H9 (cell line): ENCODE results near the gene SLBP. TPM values are rescaled to one million over a fixed set of nuclear protein-coding genes. Genes with fewer than 3 reads are reported as not detected.

Source experiments
- DNase-seq: peaks from one replicate; pipeline ENCODE4 v3.0.0-alpha.2; 2017
- H2AFZ ChIP-seq: one replicate; pipeline ENCODE4 v1.6.1; 2013; ENCODE audit warnings: mild to moderate bottlenecking, low read length, control low read depth, moderate library complexity
- H2AK5ac ChIP-seq: 2 replicates; pipeline ENCODE4 v1.6.1; 2013; ENCODE audit warnings: low read length, control low read depth, mixed read lengths; ENCODE audit not compliant: insufficient read length
- H2BK120ac ChIP-seq: one replicate; pipeline ENCODE4 v1.6.1; 2013; ENCODE audit warnings: low read depth, mild to moderate bottlenecking, low read length, control low read depth, inconsistent platforms; ENCODE audit not compliant: poor library complexity, severe bottlenecking
- H2BK12ac ChIP-seq: 2 replicates; pipeline ENCODE4 v1.6.1; 2013; ENCODE audit warnings: low read length, control low read depth, mixed read lengths, low read depth; ENCODE audit not compliant: insufficient read length
- H2BK15ac ChIP-seq: 2 replicates; pipeline ENCODE4 v1.6.1; 2013; ENCODE audit warnings: low read depth, low read length, control low read depth
- H2BK20ac ChIP-seq: one replicate; pipeline ENCODE4 v1.6.1; 2013; ENCODE audit warnings: low read depth, mild to moderate bottlenecking, low read length, control low read depth, inconsistent platforms; ENCODE audit not compliant: poor library complexity, severe bottlenecking
- H2BK5ac ChIP-seq: 2 replicates; pipeline ENCODE4 v1.6.1; 2013; ENCODE audit warnings: low read length, control low read depth, mixed read lengths; ENCODE audit not compliant: insufficient read length
- H3K14ac ChIP-seq: 2 replicates; pipeline ENCODE4 v1.6.1; 2013; ENCODE audit warnings: low read length, control low read depth; ENCODE audit not compliant: insufficient read depth
- H3K18ac ChIP-seq: 2 replicates; pipeline ENCODE4 v1.6.1; 2013; ENCODE audit warnings: low read depth, mild to moderate bottlenecking, mixed read lengths, low read length, control low read depth; ENCODE audit not compliant: insufficient read length
- H3K23ac ChIP-seq: 2 replicates; pipeline ENCODE4 v1.6.1; 2013; ENCODE audit warnings: low read length, control low read depth, mixed read lengths, low read depth; ENCODE audit not compliant: insufficient read length
- H3K23me2 ChIP-seq: 2 replicates; pipeline ENCODE4 v1.6.1; 2013; ENCODE audit warnings: low read depth, mild to moderate bottlenecking, mixed read lengths, low read length, control low read depth; ENCODE audit not compliant: insufficient read length, poor library complexity, severe bottlenecking
- H3K27ac ChIP-seq: 2 replicates; pipeline ENCODE4 v1.5.1; 2013; ENCODE audit warnings: low read length, control low read depth, mixed read lengths, low read depth; ENCODE audit not compliant: insufficient read length
- H3K27me3 ChIP-seq: 2 replicates; pipeline ENCODE4 v1.6.1; 2013; ENCODE audit warnings: low read length, control low read depth, inconsistent platforms; ENCODE audit not compliant: insufficient read depth
- H3K4ac ChIP-seq: 2 replicates; pipeline ENCODE4 v1.6.1; 2013; ENCODE audit warnings: low read depth, mild to moderate bottlenecking, control low read depth, inconsistent platforms, low read length, moderate library complexity
- H3K4me1 ChIP-seq: 2 replicates; pipeline ENCODE4 v1.6.1; 2013; ENCODE audit warnings: low read length, control low read depth, inconsistent platforms; ENCODE audit not compliant: insufficient read depth
- H3K4me2 ChIP-seq: 2 replicates; pipeline ENCODE4 v1.6.1; 2013; ENCODE audit warnings: low read length, control low read depth, mixed read lengths; ENCODE audit not compliant: insufficient read length, insufficient read depth
- H3K56ac ChIP-seq: 2 replicates; pipeline ENCODE4 v1.6.1; 2013; ENCODE audit warnings: low read depth, mild to moderate bottlenecking, mixed read lengths, low read length, control low read depth; ENCODE audit not compliant: insufficient read length
- H3K79me1 ChIP-seq: 2 replicates; pipeline ENCODE4 v1.6.1; 2013; ENCODE audit warnings: low read depth, mild to moderate bottlenecking, moderate library complexity, low read length, control low read depth, inconsistent platforms; ENCODE audit not compliant: insufficient read depth, poor library complexity, severe bottlenecking
- H3K79me2 ChIP-seq: 2 replicates; pipeline ENCODE4 v1.6.1; 2013; ENCODE audit warnings: low read length, control low read depth, inconsistent platforms; ENCODE audit not compliant: insufficient read depth
- H3K9ac ChIP-seq: 2 replicates; pipeline ENCODE4 v1.6.1; 2013; ENCODE audit warnings: low read length, control low read depth, mixed read lengths; ENCODE audit not compliant: insufficient read length; ENCODE audit errors: extremely low read depth
- H3K9me3 ChIP-seq: one replicate; pipeline ENCODE4 v1.6.1; 2013; ENCODE audit warnings: low read depth, low read length, inconsistent platforms; ENCODE audit not compliant: control insufficient read depth
- H3T11ph ChIP-seq: one replicate; pipeline ENCODE4 v1.6.1; 2013; ENCODE audit warnings: mild to moderate bottlenecking, low read length, control low read depth, inconsistent platforms
- H4K20me1 ChIP-seq: one replicate; pipeline ENCODE4 v1.6.1; 2013; ENCODE audit not compliant: control insufficient read depth, insufficient read length, insufficient read depth
- H4K5ac ChIP-seq: 2 replicates; pipeline ENCODE4 v1.6.1; 2013; ENCODE audit warnings: low read depth, mild to moderate bottlenecking, mixed read lengths, low read length, control low read depth; ENCODE audit not compliant: insufficient read length
- H4K8ac ChIP-seq: replicated peaks from 2 replicates; pipeline ENCODE4 v1.6.1; 2013; ENCODE audit warnings: low read length, control low read depth, mixed read lengths, low read depth; ENCODE audit not compliant: insufficient read length
- H4K91ac ChIP-seq: 2 replicates; pipeline ENCODE4 v1.6.1; 2013; ENCODE audit warnings: low read depth, mild to moderate bottlenecking, moderate library complexity, mixed read lengths, low read length, control low read depth; ENCODE audit not compliant: insufficient read length
- H3K27ac Mint-ChIP-seq, 3 experiments: 2 replicates in 2 of 3; 3 replicates in 1 of 3; pipeline ENCODE4 v1.8.0; 2020 to 2021; ENCODE audit warnings: mixed read lengths in 3 of 3, mild to moderate bottlenecking in 1 of 3, moderate library complexity in 1 of 3
- H3K27me3 Mint-ChIP-seq: 2 replicates; pipeline ENCODE4 v1.8.0; 2021; ENCODE audit warnings: low read depth, mild to moderate bottlenecking, moderate library complexity, mixed read lengths
- H3K36me3 Mint-ChIP-seq, 3 experiments: 2 replicates in 2 of 3; 3 replicates in 1 of 3; pipeline ENCODE4 v1.8.0; 2020 to 2021; ENCODE audit warnings: low read depth in 3 of 3, mixed read lengths in 3 of 3; ENCODE audit not compliant: insufficient read depth in 1 of 3
- H3K4me1 Mint-ChIP-seq, 2 experiments: 2 replicates each; pipeline ENCODE4 v1.8.0; 2020; ENCODE audit warnings: mixed read lengths in 2 of 2
- H3K4me3 Mint-ChIP-seq, 2 experiments: 2 replicates in 1 of 2; 3 replicates in 1 of 2; pipeline ENCODE4 v1.8.0; 2020 to 2021; ENCODE audit warnings: mild to moderate bottlenecking in 2 of 2, mixed read lengths in 2 of 2, moderate library complexity in 1 of 2
- H3K9me3 Mint-ChIP-seq, 2 experiments: 2 replicates in 1 of 2; 3 replicates in 1 of 2; pipeline ENCODE4 v1.8.0; 2020; ENCODE audit warnings: mild to moderate bottlenecking in 2 of 2, mixed read lengths in 2 of 2, moderate library complexity in 1 of 2
- WGBS: extraction: QIAGEN DNeasy Blood & Tissue Kit; methylation state at CpG from one replicate; pipeline ENCODE4 v1.1.7; 2013; ENCODE audit warnings: missing lambda C conversion rate, low lambda C conversion rate, mixed read lengths; ENCODE audit not compliant: insufficient read length; ENCODE audit errors: extremely low coverage; 5-methylcytosine and 5-hydroxymethylcytosine counted together
- total RNA-seq: library from RNA; stranded (reverse); gene quantifications from 2 replicates; pipeline ENCODE4 v1.2.1, GENCODE V29; 2021
- TF ChIP-seq, protein P1 (sequence below): fragments of 200-600 bp; sonication (generic); conservative IDR thresholded peaks from 3 replicates; pipeline ENCODE4 v1.8.0; 2021; ENCODE audit warnings: antibody characterized with exemption, mild to moderate bottlenecking

The SLBP gene
- total RNA-seq, 1 experiment from 2014 or later, result 62.7 TPM

- H3K9ac ChIP-seq, result no peak overlapping the region
- no peak overlapping the region for H2AK5ac ChIP-seq
- H2BK5ac ChIP-seq, result no peak overlapping the region
- no peak overlapping the region for H3K14ac ChIP-seq
- H2BK20ac ChIP-seq, result no peak overlapping the region
- H2AFZ ChIP-seq, result no peak overlapping the region
- WGBS, result no CpG with 5 or more reads among the region's 12 CpGs
- Mint-ChIP-seq H3K36me3 (no peaks in the 10 kb centered on the region), H3K9me3 (no peaks in the 10 kb centered on the region; a peak in 1 of 5 replicates), H3K4me1 (peaks cover 7 to 11% of the 10 kb centered on the region in 2 experiments; a peak in 3 of 4 replicates), H3K4me3 (no peak overlapping the region), H3K27ac (no peak overlapping the region; a peak in 1 of 7 replicates), H3K27me3 (no peaks in the 10 kb centered on the region)
- no peak overlapping the region for H4K8ac ChIP-seq
- H3K4ac ChIP-seq, result no peak overlapping the region
- no peak overlapping the region for H3K4me2 ChIP-seq
- no peaks in the 10 kb centered on the region for H4K20me1 ChIP-seq
- H3K23ac ChIP-seq, result no peak overlapping the region
- no peak for DNase-seq
- H2BK120ac ChIP-seq, result no peak overlapping the region
- no peak overlapping the region for H4K5ac ChIP-seq
- H3K79me2 ChIP-seq, result no peaks in the 10 kb centered on the region
- H3K79me1 ChIP-seq, result no peaks in the 10 kb centered on the region
- TF ChIP-seq, protein P1, sequence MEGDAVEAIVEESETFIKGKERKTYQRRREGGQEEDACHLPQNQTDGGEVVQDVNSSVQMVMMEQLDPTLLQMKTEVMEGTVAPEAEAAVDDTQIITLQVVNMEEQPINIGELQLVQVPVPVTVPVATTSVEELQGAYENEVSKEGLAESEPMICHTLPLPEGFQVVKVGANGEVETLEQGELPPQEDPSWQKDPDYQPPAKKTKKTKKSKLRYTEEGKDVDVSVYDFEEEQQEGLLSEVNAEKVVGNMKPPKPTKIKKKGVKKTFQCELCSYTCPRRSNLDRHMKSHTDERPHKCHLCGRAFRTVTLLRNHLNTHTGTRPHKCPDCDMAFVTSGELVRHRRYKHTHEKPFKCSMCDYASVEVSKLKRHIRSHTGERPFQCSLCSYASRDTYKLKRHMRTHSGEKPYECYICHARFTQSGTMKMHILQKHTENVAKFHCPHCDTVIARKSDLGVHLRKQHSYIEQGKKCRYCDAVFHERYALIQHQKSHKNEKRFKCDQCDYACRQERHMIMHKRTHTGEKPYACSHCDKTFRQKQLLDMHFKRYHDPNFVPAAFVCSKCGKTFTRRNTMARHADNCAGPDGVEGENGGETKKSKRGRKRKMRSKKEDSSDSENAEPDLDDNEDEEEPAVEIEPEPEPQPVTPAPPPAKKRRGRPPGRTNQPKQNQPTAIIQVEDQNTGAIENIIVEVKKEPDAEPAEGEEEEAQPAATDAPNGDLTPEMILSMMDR, result no peak
- no peak overlapping the region for H2BK15ac ChIP-seq
- no peak overlapping the region for H4K91ac ChIP-seq
- H3K23me2 ChIP-seq, result no peaks in the 10 kb centered on the region
- no peak overlapping the region for H3K18ac ChIP-seq
- no peaks in the 10 kb centered on the region for H3K9me3 ChIP-seq
- no peak overlapping the region for H3K27ac ChIP-seq
- no peak overlapping the region for H3T11ph ChIP-seq
- no peak overlapping the region for H3K56ac ChIP-seq
- no peaks in the 10 kb centered on the region for H3K27me3 ChIP-seq
- H2BK12ac ChIP-seq, result no peak overlapping the region
- H3K4me1 ChIP-seq, result no peaks in the 10 kb centered on the region
Measured at GRCh38 chr4:1658581-1658980, 53.5 kb downstream of the SLBP start.
